OCI-LY7 (cell line): ENCODE results near the gene LRRC55.

ENCODE experiments used
- EZH2phosphoT487 ChIP-seq: fragments of 200-600 bp; sonication (generic); IDR thresholded peaks from 2 replicates; pipeline ENCODE4 v1.6.1; 2018; ENCODE audit warnings: low read depth, borderline replicate concordance, mild to moderate bottlenecking, mixed run types, antibody characterized with exemption, low read length, moderate library complexity, mixed read lengths
- TF ChIP-seq, protein P1 (sequence below): fragments of 200-600 bp; sonication (generic); conservative IDR thresholded peaks from 2 replicates; pipeline ENCODE4 v1.5.1; 2014; ENCODE audit warnings: mild to moderate bottlenecking, antibody characterized with exemption, low read length, moderate library complexity, mixed read lengths

DNA sequence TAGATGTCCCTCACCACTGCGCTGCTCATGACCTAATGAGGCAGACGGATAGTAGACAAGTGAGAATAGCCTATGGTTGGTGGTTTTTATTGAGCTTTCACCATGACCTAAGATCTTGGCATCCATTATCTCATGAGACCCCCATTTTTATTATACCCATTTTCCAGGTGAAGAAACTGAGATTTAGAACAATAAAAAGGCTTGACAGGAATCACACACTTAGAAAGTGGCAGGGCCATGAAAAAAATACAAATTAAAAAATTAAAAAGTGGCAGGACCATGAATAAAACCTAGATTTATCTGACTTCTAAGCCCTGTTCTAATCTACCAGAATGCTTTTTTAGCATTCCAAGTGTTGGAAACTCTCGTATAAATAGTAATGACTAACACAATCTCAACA is 1.1 kb downstream of the LRRC55 start:
- TF ChIP-seq, protein P1, sequence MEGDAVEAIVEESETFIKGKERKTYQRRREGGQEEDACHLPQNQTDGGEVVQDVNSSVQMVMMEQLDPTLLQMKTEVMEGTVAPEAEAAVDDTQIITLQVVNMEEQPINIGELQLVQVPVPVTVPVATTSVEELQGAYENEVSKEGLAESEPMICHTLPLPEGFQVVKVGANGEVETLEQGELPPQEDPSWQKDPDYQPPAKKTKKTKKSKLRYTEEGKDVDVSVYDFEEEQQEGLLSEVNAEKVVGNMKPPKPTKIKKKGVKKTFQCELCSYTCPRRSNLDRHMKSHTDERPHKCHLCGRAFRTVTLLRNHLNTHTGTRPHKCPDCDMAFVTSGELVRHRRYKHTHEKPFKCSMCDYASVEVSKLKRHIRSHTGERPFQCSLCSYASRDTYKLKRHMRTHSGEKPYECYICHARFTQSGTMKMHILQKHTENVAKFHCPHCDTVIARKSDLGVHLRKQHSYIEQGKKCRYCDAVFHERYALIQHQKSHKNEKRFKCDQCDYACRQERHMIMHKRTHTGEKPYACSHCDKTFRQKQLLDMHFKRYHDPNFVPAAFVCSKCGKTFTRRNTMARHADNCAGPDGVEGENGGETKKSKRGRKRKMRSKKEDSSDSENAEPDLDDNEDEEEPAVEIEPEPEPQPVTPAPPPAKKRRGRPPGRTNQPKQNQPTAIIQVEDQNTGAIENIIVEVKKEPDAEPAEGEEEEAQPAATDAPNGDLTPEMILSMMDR: no peak
- no peak for TF ChIP-seq EZH2phosphoT487
